Measurements from ENCODE around the gene PIGN.

The PIGN gene

DNA sequence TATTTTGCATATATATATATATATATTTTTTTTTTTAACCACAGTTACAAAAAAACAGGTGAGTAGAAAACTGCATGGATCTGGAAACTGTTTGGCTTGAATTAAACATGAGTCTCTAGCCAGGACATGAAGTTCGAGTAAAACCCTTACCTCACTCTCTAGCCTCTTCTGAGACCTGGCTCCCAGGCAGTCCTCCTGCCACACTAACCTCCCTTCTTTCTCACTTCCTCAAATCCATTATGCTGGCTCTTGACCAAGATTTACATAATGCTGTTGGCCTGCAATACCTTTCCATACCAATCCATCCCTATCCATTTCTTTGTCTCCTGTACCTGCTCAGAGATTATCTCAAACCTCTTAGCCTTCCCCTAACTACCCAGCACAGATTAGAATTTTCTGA is 34.0 kb downstream of the PIGN start:
- ChIA-PET POLR2A (ENCODE audit: low non-redundant PET) (no interaction called here), CTCF (no interaction called here)
- no peak for DNase-seq (ENCODE audit: low spot score)
- no peak for TF ChIP-seq CTCF (conservative IDR thresholded peaks at IDR 0.05; ENCODE audit: low read depth)
- H3K27ac ChIP-seq = no peak overlapping the region

DNA sequence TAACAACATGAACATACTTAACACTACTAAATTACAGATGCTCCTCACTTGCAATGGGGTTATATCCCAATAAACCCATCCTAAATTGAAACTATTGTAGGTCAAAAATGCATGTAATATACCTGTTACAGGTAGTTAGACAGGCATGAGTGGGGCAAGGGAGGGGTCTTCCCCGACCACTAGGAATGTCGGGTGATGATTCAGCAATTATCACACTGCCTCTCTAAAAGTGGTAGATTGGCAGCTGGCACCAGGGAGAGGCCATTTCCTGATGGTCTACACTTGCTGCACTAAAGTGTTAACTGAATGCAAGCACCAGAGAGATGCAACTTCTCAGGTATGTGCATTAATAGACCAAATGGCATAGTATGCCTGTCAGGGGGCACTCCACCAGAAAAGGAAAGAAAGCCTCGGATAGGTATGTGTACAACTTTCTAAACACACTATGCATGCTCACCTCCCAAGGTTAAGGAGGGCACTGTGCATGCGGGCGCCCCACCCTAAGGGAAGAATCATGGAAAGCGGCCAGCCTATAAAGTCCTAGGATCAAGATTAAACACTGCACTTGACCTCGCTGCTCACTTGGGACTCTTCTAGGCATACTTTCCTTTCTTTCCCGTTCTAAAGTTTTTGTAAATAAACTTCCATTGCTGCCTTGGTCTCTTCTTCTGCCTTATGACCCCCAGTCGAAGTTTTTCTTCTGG is 35.6 kb downstream of the PIGN start:
- CTCF ChIA-PET = no interaction called here
- POLR2A ChIA-PET (ENCODE audit: low non-redundant PET) = no interaction called here
- H3K27ac ChIP-seq = no peak overlapping the region
- TF ChIP-seq CTCF (conservative IDR thresholded peaks at IDR 0.05; ENCODE audit: low read depth) = no peak
- DNase-seq (ENCODE audit: low spot score) = no peak

GRCh38 chr18:62144338-62144737 is 42.5 kb downstream of the PIGN start:
- POLR2A ChIA-PET (ENCODE audit: low non-redundant PET) = no interaction called here
- CTCF ChIA-PET = interaction anchor here (1.0 kb wide), 1 partner anchor 13 kb away, joined by 3 read pairs; no protein-coding TSS in a partner anchor
- no peak overlapping the region for H3K27ac ChIP-seq
- TF ChIP-seq CTCF (conservative IDR thresholded peaks at IDR 0.05; ENCODE audit: low read depth) = no peak
- DNase-seq (ENCODE audit: low spot score) = no peak

DNA sequence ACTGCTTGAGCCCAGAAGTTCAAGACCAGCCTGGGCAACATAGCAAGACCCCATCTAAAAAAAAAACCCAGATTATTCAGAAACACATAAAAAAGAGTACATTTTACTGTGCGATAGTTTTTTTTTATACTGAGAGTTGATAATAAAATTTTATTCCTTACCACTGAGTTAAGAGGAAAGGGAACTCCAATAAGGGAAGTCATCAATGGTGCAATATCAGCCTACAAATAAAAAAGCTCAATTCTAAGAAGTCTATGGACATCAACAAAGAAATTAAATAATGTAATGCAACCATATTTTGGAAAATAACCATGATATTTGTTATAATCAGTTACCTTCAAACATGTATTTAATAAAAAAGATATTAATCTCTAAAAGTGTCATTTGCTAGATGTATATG is 46.6 kb downstream of the PIGN start:
- TF ChIP-seq CTCF (conservative IDR thresholded peaks at IDR 0.05; ENCODE audit: low read depth) = no peak
- ChIA-PET CTCF (interaction anchor here (1.0 kb wide), 1 partner anchor 9 kb away, joined by 5 read pairs; no protein-coding TSS in a partner anchor), POLR2A (ENCODE audit: low non-redundant PET) (no interaction called here)

GRCh38 chr18:62138461-62139235 is 48.2 kb downstream of the PIGN start:
- no peak for TF ChIP-seq CTCF (conservative IDR thresholded peaks at IDR 0.05; ENCODE audit: low read depth)
- H3K27ac ChIP-seq = no peak overlapping the region
- ChIA-PET CTCF (no interaction called here), POLR2A (ENCODE audit: low non-redundant PET) (no interaction called here)
- DNase-seq (ENCODE audit: low spot score) = no peak

More for the DNA sequence above, 46.6 kb downstream of the PIGN start:
- no peak overlapping the region for H3K27ac ChIP-seq
- DNase-seq (ENCODE audit: low spot score) = no peak

DNA sequence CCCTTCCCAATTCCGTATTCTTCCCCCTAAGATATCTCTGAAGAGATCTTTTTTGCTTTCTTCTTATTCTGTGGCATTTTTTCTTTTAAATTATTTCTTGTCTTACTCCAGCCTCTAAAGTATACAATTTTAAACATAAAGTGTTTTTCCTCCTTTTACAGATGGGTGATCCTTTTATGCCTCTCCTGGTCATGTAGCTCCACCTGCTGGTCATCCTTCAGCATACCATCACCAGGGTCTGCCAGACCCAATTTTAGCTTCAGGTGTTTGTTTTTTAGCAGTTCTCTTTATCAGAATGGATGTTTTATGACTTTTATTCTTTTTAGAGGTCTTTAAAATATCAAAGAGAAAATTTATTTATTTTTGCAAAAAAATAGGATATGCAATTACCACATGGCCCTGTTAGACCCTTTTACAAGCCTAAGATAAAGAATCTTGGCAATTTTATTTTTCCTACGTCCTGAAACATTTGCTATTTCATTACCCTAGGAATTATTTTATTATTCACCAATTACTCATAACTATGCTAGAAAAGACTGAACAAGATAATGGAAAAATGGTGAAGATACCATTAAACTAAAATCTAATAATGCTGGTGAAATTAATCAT is 55.5 kb downstream of the PIGN start:
- peak; percentile 55 for DNase-seq (ENCODE audit: low spot score)
- no peak overlapping the region for H3K27ac ChIP-seq
- peak; percentile 87 for TF ChIP-seq CTCF (conservative IDR thresholded peaks at IDR 0.05; ENCODE audit: low read depth)
- ChIA-PET POLR2A (ENCODE audit: low non-redundant PET) (no interaction called here), CTCF (interaction anchor here (0.5 to 1.5 kb wide), 26 partner anchors 9 to 1321 kb away, joined by 3 to 8 read pairs (median 4); no protein-coding TSS in a partner anchor)
